LoVo (cell line): Measurements from ENCODE around the gene MTARC1.

Experiments used
- DNase-seq: peaks from one replicate; pipeline ENCODE4 v3.0.0-alpha.2; 2016; ENCODE audit warnings: low spot score

Gene MTARC1

DNA sequence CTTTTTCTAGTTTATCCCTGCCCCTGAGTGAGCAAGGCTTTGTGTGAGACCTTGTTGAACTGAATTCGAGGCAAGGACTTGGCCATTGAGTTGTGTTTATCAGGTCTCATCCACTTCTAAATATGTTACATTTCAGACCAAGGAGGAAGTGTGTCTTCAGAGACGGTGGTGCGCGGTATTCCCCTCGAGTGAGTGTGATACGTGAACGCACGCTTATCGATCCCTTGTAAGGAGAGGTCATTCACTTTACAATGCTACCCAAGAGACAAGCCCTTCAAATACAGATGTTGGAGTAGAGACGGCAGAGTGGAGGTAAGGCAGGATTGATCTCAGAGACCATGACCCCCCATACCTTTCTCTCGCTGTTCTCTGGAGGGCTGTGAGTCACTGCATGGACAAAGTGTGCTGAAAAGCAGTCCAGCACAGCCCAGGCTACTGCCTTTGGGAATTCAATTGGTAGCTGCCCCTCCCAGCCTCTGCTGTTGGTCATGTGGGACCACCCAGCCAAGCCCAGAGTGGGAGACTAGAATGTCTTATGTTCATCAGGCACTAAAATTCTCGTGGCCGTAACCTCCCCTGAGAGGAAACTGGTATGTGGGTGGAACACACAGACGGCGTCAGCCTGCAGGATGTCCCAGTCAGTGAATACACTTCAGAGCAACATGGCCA, 16.3 kb upstream of the MTARC1 start:
- no peak for DNase-seq

DNA sequence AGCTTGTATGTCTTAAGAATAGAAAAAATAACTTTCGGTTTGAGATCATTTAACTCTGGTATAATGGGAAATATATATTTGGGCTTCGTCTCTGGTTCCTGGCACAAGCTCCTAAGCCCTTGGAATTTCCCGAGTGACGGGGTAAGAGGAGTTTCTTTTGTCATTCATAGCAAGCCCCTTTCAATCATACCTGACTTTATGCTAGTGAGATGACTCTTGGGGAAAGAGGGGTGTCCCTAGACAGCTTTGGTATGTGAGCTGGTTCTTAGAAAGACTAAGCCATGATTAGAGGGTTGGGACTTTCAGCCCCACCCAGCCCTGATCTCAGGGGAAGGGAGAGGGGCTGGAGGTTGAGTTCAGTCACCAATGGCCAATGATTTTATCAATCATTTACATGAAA, 13.9 kb upstream of the MTARC1 start:
- DNase-seq: no peak

DNA sequence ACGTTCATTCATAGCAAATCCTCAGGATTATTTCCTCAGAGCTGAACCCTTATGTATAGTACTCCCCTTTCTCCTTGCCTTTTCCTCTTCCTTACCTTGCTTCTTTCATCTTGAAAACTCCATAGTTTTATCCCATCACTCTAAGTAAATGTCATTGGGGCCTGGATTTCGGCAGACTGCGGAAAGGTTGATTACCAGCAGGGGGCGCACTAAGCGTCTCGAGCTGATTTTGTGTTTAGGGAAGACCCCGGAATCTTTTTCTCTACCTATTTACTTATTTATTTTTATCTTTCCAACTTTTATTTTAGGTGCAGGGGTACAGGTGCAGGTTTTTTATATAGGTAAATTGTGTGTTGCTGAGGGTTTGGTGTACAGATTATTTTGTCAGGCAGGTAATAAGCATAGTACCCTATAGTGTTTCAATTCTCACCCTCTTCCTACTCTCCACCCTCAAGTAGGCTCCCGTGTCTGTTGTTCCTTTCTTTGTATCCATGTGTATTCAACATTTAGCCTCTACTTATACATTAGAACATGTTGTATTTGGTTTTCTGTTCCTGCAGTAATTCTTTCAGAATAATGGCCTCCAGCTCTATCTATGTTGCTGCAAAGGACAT, 11.4 kb upstream of the MTARC1 start:
- DNase-seq: peak; percentile 30

DNA sequence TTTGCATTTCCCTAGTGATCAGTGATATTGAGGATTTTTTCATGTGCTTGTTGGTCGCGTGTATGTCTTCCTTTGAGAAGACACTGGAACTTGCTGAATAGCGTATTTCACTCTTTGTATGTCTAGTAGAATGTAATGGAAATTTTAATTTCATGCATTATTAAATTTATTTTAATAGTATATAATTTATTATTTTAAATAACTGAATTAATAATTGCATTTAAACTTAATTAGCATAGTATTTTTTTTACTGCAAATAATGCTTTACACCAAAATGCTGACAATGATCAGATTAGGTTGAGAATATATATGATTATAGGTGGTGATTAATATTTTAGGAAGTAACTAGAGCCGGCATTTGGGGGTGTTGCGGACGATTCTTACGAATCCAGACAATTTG, 10.5 kb upstream of the MTARC1 start:
- no peak for DNase-seq

DNA sequence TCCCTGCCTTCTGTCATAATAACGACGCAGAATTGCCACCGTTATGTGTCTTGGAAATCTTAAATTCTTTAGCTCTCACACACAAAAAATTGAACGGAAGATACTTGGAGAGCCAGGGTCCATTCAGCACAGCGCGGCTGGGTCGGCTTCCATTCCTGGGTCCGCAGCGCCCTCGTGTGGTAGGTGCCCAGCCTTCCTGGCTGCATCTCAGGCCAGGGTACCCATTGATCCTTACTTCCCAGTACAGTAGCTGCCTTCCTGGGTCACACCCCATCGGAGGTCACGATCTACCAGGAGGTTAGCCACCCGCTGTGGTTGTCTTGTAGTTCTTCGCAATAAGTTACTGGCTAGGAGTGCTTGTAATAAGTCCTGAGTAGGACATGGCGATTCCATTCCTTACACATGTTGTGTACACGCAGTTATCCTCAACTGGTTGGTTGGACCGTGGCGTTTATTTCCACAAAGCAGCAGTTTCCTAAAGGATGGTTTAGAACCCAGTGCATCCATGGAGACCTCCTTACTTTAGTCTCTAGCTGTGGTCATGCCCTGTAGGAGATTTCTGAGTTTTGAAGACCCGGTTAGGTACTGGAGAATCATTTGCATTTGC, 9.9 kb upstream of the MTARC1 start:
- DNase-seq: peak; percentile 61

GRCh38 chr1:220783453-220783852, 3.3 kb upstream of the MTARC1 start:
- DNase-seq: no peak

DNA sequence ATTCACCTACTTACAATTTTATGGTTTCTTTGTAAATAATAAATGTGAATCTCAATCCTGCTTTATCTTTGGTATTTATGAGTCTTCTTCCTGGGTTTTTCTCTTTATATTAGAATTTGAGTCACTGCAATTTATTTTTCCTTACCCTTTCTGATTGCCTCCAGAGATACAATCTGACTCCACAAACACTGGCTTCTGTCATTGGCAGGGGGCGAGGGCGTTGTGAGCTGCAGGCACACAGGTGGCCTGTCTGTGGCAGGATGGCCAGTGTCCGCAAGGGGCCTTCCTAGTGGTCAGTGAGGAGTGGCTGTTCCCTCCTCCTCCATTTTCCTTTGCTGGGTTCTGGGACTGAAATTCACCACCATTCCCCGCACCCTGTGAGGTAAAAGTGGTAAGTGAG, 2.0 kb upstream of the MTARC1 start:
- DNase-seq: no peak

- no peak for DNase-seq
These were observed 1.3 kb upstream of the MTARC1 start for GRCh38 chr1:220785166-220786056.

- DNase-seq: no peak
These were observed 716 bp upstream of the MTARC1 start for GRCh38 chr1:220786057-220786336.

GRCh38 chr1:220787069-220787619, 431 bp downstream of the MTARC1 start:
- DNase-seq: peak; percentile 70

DNA sequence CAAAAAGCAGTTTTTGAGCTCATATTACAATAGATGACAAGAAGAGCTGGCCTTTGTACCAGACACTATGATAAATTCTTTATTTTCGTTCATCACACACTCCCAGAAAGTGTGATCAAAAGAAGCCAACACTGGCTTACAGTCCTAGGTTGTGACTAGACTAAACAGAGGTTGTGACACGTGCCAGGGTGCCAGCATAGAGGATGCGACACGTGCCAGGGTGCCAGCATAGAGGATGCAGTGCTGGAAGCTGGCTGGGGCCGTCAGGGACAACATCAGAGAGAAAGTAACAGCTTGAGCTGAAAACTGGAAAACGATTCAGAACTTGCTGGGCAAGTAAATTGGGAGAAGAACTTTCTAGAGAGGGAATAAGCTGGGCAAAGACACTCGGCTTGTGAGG, 2.2 kb downstream of the MTARC1 start:
- DNase-seq: no peak

- no peak for DNase-seq
These were observed 2.9 kb downstream of the MTARC1 start for GRCh38 chr1:220789532-220790147.

- no peak for DNase-seq
These were observed 4.6 kb downstream of the MTARC1 start for GRCh38 chr1:220791285-220791684.

- DNase-seq: no peak
These were observed 5.2 kb downstream of the MTARC1 start for GRCh38 chr1:220791956-220792355.

DNA sequence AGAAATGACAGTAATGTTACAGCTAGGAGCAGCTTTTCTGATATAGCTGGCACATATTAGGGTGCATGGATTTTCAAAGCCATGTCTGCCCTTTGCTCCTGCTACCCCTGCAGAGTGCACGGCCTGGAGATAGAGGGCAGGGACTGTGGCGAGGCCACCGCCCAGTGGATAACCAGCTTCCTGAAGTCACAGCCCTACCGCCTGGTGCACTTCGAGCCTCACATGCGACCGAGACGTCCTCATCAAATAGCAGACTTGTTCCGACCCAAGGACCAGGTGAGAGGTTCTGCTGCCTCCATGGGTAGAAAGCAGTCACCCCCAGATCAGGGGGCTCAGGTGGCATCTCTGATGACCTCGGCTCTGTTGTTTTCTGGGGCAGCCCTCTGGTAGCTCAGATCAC, 9.8 kb downstream of the MTARC1 start:
- DNase-seq: no peak

GRCh38 chr1:220797044-220797443, 10.3 kb downstream of the MTARC1 start:
- DNase-seq: no peak

- no peak for DNase-seq
These were observed 10.8 kb downstream of the MTARC1 start for GRCh38 chr1:220797553-220797952.

DNA sequence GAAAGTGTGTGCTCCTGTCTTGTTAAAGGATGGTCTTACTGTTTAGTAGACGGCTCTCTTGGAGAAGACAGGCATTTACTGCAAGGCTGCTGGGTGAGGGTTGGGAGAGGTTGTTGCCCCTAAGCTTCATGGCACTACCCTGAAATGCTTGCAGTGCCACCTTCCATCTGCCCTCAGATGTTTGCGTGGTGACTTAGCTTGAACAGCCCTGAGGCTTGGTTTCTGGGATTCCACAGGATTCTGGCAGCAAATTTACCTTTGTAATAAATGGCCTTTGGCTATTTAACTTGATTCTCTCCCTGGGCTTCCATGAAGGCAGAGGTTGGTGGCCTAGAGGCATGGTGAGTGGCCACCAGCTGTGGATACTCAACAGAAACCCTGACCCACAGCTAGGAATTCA, 11.6 kb downstream of the MTARC1 start:
- no peak for DNase-seq

DNA sequence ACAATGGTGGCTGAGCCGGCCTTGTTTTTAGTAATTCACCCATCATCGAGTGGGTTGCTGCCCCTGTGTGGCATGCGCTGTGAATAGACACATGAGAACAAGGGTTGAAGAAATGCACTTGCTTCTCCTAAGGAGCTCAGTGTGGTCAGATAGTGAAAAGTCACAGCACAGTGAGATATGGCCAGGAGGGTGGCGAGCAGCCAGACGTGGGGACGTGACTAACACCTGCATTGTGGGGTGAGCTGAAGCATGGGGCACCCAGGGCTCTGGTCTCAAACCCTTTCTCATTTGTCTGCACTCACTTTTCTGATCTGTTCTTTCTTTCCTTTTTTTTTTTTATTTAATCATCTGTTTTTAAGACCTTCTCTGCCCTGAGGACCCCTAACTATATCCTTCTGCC, 13.5 kb downstream of the MTARC1 start:
- no peak for DNase-seq

- DNase-seq: peak; percentile 32
These were observed 16.9 kb downstream of the MTARC1 start for GRCh38 chr1:220803401-220804201.

DNA sequence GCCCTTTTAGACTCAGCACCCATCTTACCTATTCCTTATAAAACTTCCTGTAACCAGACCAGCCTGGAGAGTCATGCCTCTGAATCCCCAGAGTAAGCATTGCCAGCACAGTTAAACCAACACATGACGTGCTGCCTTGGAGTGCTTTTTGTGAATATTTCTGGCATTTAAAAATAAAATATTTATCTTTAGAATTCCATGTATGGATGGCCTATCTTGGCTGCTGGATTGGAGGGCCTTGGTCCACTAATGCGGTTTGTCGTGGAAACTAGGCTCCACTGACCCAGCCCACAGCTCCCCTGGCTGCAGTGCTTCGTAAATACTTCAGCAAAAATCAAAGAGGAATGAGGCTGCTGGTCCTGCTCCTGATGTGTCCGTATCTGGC, 17.5 kb downstream of the MTARC1 start:
- DNase-seq: no peak
